Measurements from ENCODE around the gene SMIM12. TPM values are rescaled to one million over a fixed set of nuclear protein-coding genes. Genes with fewer than 3 reads are reported as not detected.

SMIM12 gene
- total RNA-seq, 5 donors from 2014 or later (not counting 1 experiment from before 2014, with no cell fraction given), result 29.8 to 46.7 (median 37.1) TPM

DNA sequence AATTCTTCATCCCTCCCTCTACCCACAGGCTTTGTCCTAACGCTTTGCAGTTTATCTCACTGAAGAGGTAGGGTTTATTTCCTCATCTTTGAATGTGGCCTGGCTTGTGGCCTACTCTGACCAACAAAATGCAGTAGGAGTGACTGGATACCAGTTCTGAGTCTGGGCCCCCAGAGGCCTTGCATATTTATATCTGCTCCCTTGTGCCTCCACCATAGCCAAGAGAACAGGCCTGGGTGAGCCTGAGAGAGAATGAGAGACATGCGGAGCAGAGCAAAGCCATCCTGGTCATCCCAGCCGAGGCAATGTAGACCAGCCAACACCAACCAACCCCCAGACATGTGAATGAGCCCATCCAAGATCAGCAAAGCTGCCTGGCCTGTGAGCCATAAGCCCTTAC, 30.3 kb downstream of the SMIM12 start:
- Mint-ChIP-seq H3K27ac (no peak overlapping the region), H3K4me1 (peaks cover 0 to 5% (median 0%) of the 10 kb centered on the region in 3 donors), H3K27me3 (no peaks in the 10 kb centered on the region), H3K4me3 (no peak overlapping the region), H3K36me3 (peaks cover 5% of the 10 kb centered on the region), H3K9me3 (no peaks in the 10 kb centered on the region)
- ATAC-seq (replicated peaks in 1 of 4), result no peak
- no peak for DNase-seq
- Histone ChIP-seq H3K4me1 (ENCODE audit: control insufficient read depth in 1 of 2, extremely low read depth in 1 of 2, insufficient read depth in 2 of 2, low read length in 2 of 2) (no peaks in the 10 kb centered on the region), H3K27me3 (replicated peaks in 1 of 2; ENCODE audit: control insufficient read depth in 2 of 2, extremely low read depth in 1 of 2, insufficient read depth in 2 of 2, low read length in 1 of 2) (no peaks in the 10 kb centered on the region), H3K4me3 (ENCODE audit: control insufficient read depth in 1 of 2, extremely low read depth in 1 of 2, low read length in 1 of 2) (no peak overlapping the region), H3K36me3 (ENCODE audit: control insufficient read depth in 2 of 2, extremely low read depth in 1 of 2, insufficient read depth in 1 of 2, low read length in 1 of 2) (no peaks in the 10 kb centered on the region), H3K27ac (ENCODE audit: low read length) (no peak overlapping the region), H3K9me3 (no peaks in the 10 kb centered on the region)
- 100% methylated on average over 1 of the region's 3 CpGs for WGBS (ENCODE audit: insufficient coverage)
- ChIA-PET POLR2A (no interaction called here), CTCF (no interaction called here)

DNA sequence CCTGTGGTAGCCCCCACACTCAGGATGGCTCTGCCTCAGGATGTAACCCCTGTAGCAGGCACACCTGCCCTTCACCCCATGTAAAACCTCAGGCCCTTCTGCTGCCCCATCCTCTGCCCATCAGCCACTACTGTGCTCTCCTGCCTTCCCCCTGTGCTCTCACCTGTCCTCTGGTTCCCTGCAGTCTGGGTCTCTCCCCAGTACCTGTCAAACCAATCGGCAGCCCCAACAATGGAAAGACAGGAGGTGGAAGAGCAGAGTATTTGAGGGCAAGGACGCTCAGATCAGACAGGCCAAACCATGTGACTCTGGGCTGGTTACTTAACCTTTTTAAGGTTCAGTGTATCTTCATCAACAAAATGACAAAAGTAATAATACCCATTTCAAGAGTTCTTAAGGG, 30.9 kb downstream of the SMIM12 start:
- Mint-ChIP-seq H3K4me1 (peaks cover 0 to 5% (median 0%) of the 10 kb centered on the region in 3 donors), H3K9me3 (peaks cover 0 to 3% (median 3%) of the 10 kb centered on the region in 3 donors), H3K36me3 (peaks cover 8% of the 10 kb centered on the region), H3K27me3 (no peaks in the 10 kb centered on the region), H3K4me3 (no peak overlapping the region), H3K27ac (no peak overlapping the region)
- no peak for DNase-seq
- H3K27ac ChIP-seq (ENCODE audit: low read length), result no peak overlapping the region
- no peaks in the 10 kb centered on the region for H3K36me3 ChIP-seq (ENCODE audit: control insufficient read depth in 2 of 2, extremely low read depth in 1 of 2, insufficient read depth in 1 of 2, low read length in 1 of 2)
- 100% methylated on average over 1 of the region's 2 CpGs for WGBS (ENCODE audit: insufficient coverage)
- CTCF ChIA-PET, result no interaction called here
- no peaks in the 10 kb centered on the region for H3K9me3 ChIP-seq
- no peaks in the 10 kb centered on the region for H3K4me1 ChIP-seq (ENCODE audit: control insufficient read depth in 1 of 2, extremely low read depth in 1 of 2, insufficient read depth in 2 of 2, low read length in 2 of 2)
- no peaks in the 10 kb centered on the region for H3K27me3 ChIP-seq (replicated peaks in 1 of 2; ENCODE audit: control insufficient read depth in 2 of 2, extremely low read depth in 1 of 2, insufficient read depth in 2 of 2, low read length in 1 of 2)
- H3K4me3 ChIP-seq (ENCODE audit: control insufficient read depth in 1 of 2, extremely low read depth in 1 of 2, low read length in 1 of 2), result no peak overlapping the region
- ATAC-seq (replicated peaks in 1 of 4), result no peak
- POLR2A ChIA-PET, result no interaction called here

DNA sequence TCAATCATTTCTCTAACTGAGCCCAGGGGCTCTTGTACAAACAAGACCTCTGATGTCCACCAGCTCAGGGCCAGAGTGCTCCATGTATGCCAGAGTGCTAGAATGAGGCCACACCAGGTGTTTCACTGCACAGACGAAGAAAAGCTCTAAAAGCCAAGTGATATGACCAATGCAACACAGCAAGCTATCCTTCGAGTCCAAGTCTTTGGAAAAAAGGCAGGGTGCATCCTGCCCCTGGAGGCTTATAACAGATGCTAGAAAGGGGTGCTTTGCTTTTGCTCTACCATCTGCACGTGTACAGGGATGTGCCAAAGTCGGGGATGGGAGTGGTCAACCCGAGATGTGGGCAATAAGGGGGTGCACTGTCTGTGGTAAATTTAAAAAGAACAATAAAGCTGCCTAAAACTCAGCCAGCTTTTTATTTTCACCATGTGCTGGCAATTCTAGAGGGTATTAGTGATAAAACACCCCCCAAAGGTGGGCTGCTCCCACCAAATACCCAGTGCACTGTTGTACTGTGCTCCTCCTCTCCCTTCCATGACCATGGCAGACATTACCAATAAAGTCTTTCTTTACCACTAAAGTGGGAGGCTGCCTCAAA, 32.1 kb downstream of the SMIM12 start:
- Mint-ChIP-seq H3K4me1 (peaks cover 0 to 5% (median 0%) of the 10 kb centered on the region in 3 donors), H3K27ac (no peak overlapping the region), H3K9me3 (peaks cover 0 to 3% (median 3%) of the 10 kb centered on the region in 3 donors), H3K4me3 (no peak overlapping the region), H3K27me3 (no peaks in the 10 kb centered on the region), H3K36me3 (peaks cover 8% of the 10 kb centered on the region)
- Histone ChIP-seq H3K27me3 (replicated peaks in 1 of 2; ENCODE audit: control insufficient read depth in 2 of 2, extremely low read depth in 1 of 2, insufficient read depth in 2 of 2, low read length in 1 of 2) (no peaks in the 10 kb centered on the region), H3K27ac (ENCODE audit: low read length) (no peak overlapping the region), H3K36me3 (ENCODE audit: control insufficient read depth in 2 of 2, extremely low read depth in 1 of 2, insufficient read depth in 1 of 2, low read length in 1 of 2) (no peaks in the 10 kb centered on the region), H3K4me3 (ENCODE audit: control insufficient read depth in 1 of 2, extremely low read depth in 1 of 2, low read length in 1 of 2) (no peak overlapping the region), H3K9me3 (no peaks in the 10 kb centered on the region), H3K4me1 (ENCODE audit: control insufficient read depth in 1 of 2, extremely low read depth in 1 of 2, insufficient read depth in 2 of 2, low read length in 2 of 2) (no peaks in the 10 kb centered on the region)
- ChIA-PET CTCF (no interaction called here), POLR2A (no interaction called here)
- ATAC-seq (replicated peaks in 1 of 4) (no peak), DNase-seq (no peak)
- WGBS (ENCODE audit: insufficient coverage), result 100% methylated on average over 2 of the region's 5 CpGs

DNA sequence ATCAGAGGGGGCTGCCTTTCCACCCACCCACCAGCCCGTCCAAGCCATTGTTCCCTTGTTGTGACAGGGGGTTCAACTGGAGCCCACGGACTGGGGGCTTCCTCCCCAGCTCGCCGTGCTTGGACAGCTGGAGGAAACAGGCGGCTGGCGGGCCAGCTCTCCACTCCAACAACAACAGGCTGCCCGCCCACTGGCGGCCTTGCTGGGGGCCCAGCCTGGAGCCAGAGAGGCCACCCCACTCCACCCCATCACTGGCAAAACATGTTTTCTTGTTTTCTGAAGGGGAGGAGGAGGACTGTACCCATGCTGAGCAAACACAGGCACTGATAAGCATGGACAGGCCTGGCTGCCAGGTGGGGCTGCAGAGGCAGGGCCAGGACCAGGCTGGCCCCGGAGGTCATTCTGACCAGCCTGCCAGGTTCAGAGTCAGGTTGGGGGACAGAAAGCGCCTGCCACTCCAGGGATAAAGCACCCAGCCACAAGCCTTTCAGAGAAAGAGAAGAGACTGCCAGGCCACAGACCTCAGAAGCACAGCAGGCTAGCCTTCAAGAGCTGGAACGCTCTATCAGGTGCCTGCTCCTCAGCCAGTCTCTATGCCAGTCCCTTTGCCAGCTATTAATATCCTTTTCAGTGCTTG, 34.0 kb downstream of the SMIM12 start:
- no peaks in the 10 kb centered on the region for H3K36me3 ChIP-seq (ENCODE audit: control insufficient read depth in 2 of 2, extremely low read depth in 1 of 2, insufficient read depth in 1 of 2, low read length in 1 of 2)
- H3K27ac ChIP-seq (ENCODE audit: low read length), result no peak overlapping the region
- Mint-ChIP-seq H3K36me3 (peaks cover 10% of the 10 kb centered on the region), H3K4me3 (no peak overlapping the region), H3K27me3 (no peaks in the 10 kb centered on the region), H3K9me3 (peaks cover 0 to 3% (median 3%) of the 10 kb centered on the region in 3 donors), H3K27ac (no peak overlapping the region), H3K4me1 (peaks cover 0 to 5% (median 0%) of the 10 kb centered on the region in 3 donors)
- ATAC-seq (replicated peaks in 1 of 4), result no peak
- 73% methylated on average over 4 of the region's 11 CpGs for WGBS (ENCODE audit: insufficient coverage)
- no peaks in the 10 kb centered on the region for H3K27me3 ChIP-seq (replicated peaks in 1 of 2; ENCODE audit: control insufficient read depth in 2 of 2, extremely low read depth in 1 of 2, insufficient read depth in 2 of 2, low read length in 1 of 2)
- ChIA-PET CTCF (no interaction called here), POLR2A (no interaction called here)
- H3K4me3 ChIP-seq (ENCODE audit: control insufficient read depth in 1 of 2, extremely low read depth in 1 of 2, low read length in 1 of 2), result no peak overlapping the region
- no peak for DNase-seq
- H3K9me3 ChIP-seq, result no peaks in the 10 kb centered on the region
- no peaks in the 10 kb centered on the region for H3K4me1 ChIP-seq (ENCODE audit: control insufficient read depth in 1 of 2, extremely low read depth in 1 of 2, insufficient read depth in 2 of 2, low read length in 2 of 2)

DNA sequence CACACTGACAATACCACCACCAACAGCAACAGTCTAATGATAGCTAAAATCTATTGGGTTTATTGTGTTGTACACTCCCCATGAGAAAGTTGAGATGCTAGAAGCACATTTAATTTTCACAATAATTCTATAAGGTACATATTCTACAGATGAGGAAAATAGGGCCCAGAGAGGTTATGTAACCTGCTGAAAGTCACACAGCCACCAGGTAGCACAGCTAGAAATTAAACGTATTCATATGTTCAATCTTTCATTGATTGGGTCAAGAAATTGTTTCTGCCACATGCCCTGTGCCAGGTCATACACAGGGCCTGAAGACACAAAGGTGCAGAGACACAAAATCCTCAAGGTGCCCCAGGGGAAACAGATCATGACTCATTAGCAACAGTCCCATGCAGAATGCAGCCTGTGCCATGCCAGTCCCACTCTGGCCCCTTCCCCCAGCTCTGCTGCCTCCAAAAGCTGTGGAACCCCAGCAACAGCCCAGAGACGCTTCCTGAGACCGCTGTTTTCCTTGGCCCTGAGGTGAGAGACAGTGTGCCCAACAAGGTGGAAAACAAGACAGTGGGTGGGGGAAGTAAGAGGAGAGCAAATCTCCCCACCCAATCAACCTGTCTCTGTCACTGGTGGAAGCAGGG, 34.6 kb downstream of the SMIM12 start:
- DNase-seq (no peak), ATAC-seq (replicated peaks in 1 of 4) (no peak)
- ChIA-PET POLR2A (no interaction called here), CTCF (no interaction called here)
- Histone ChIP-seq H3K36me3 (ENCODE audit: control insufficient read depth in 2 of 2, extremely low read depth in 1 of 2, insufficient read depth in 1 of 2, low read length in 1 of 2) (no peaks in the 10 kb centered on the region), H3K4me3 (ENCODE audit: control insufficient read depth in 1 of 2, extremely low read depth in 1 of 2, low read length in 1 of 2) (no peak overlapping the region), H3K9me3 (no peaks in the 10 kb centered on the region), H3K4me1 (ENCODE audit: control insufficient read depth in 1 of 2, extremely low read depth in 1 of 2, insufficient read depth in 2 of 2, low read length in 2 of 2) (no peaks in the 10 kb centered on the region), H3K27me3 (replicated peaks in 1 of 2; ENCODE audit: control insufficient read depth in 2 of 2, extremely low read depth in 1 of 2, insufficient read depth in 2 of 2, low read length in 1 of 2) (no peaks in the 10 kb centered on the region), H3K27ac (ENCODE audit: low read length) (no peak overlapping the region)
- 71% methylated on average over 1 of the region's 3 CpGs for WGBS (ENCODE audit: insufficient coverage)
- no peaks in the 10 kb centered on the region for H3K27me3 Mint-ChIP-seq
- H3K36me3 Mint-ChIP-seq, result peaks cover 10% of the 10 kb centered on the region
- no peak overlapping the region for H3K4me3 Mint-ChIP-seq
- peaks cover 0 to 3% (median 3%) of the 10 kb centered on the region in 3 donors for H3K9me3 Mint-ChIP-seq
- no peak overlapping the region for H3K27ac Mint-ChIP-seq
- peaks cover 0 to 5% (median 0%) of the 10 kb centered on the region in 3 donors for H3K4me1 Mint-ChIP-seq

DNA sequence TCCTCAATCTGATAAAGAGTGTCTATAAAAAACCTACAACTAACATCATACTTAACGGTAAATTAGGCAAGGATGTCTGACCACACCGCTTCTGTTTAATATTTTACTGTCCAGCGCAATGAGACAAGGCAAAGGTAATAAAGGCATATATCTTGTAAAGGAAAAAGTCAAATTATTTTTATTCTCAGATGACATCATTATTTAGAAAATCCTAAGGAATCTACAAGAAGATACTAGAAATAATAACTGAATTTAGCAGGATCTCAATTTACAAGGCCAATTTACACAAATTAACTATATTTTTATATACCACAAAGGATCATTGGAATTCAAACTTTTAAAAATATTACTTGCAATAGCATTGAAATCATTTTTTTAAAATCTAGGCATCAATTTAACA, 37.3 kb downstream of the SMIM12 start:
- Mint-ChIP-seq H3K4me3 (no peak overlapping the region), H3K27ac (no peak overlapping the region), H3K4me1 (no peaks in the 10 kb centered on the region), H3K9me3 (peaks cover 0 to 3% (median 3%) of the 10 kb centered on the region in 3 donors), H3K36me3 (peaks cover 13% of the 10 kb centered on the region), H3K27me3 (no peaks in the 10 kb centered on the region)
- no peak for ATAC-seq (replicated peaks in 1 of 4)
- CTCF ChIA-PET, result no interaction called here
- Histone ChIP-seq H3K36me3 (ENCODE audit: control insufficient read depth in 2 of 2, extremely low read depth in 1 of 2, insufficient read depth in 1 of 2, low read length in 1 of 2) (no peaks in the 10 kb centered on the region), H3K4me3 (ENCODE audit: control insufficient read depth in 1 of 2, extremely low read depth in 1 of 2, low read length in 1 of 2) (no peak overlapping the region), H3K4me1 (ENCODE audit: control insufficient read depth in 1 of 2, extremely low read depth in 1 of 2, insufficient read depth in 2 of 2, low read length in 2 of 2) (no peaks in the 10 kb centered on the region), H3K27ac (ENCODE audit: low read length) (no peak overlapping the region), H3K9me3 (no peaks in the 10 kb centered on the region), H3K27me3 (replicated peaks in 1 of 2; ENCODE audit: control insufficient read depth in 2 of 2, extremely low read depth in 1 of 2, insufficient read depth in 2 of 2, low read length in 1 of 2) (no peaks in the 10 kb centered on the region)
- no CpG with 5 or more reads among the region's 3 CpGs for WGBS (ENCODE audit: insufficient coverage)
- DNase-seq, result no peak
- POLR2A ChIA-PET, result no interaction called here
